KG1 (cell line): ENCODE measurements around the gene FAM217A.
A peak's percentile ranks its signal among the peaks of the same experiment; 100 is the strongest.

ENCODE experiments used
- DNase-seq: peaks from one replicate; lab custom pipeline; 2025; lab: John Stamatoyannopoulos, UW

Gene FAM217A

GRCh38 chr6:4021854-4022695 lies 56.9 kb downstream of the FAM217A start:
- peak; percentile 39 for DNase-seq

GRCh38 chr6:4021133-4021853 lies 57.6 kb downstream of the FAM217A start:
- peak; percentile 85 for DNase-seq

GRCh38 chr6:4020822-4021132 lies 58.2 kb downstream of the FAM217A start:
- peak; percentile 65 for DNase-seq

- no peak for DNase-seq
Observed at GRCh38 chr6:4018924-4019236, 60.1 kb downstream of the FAM217A start.
